HG03521 (cell line): ENCODE measurements around the gene SIX5.

Source experiments
- ATAC-seq: cut with Tn5 transposase; IDR thresholded peaks from one replicate; pipeline ENCODE4 v1.9.1; 2021; ENCODE audit warnings: mild to moderate bottlenecking, moderate library complexity; ENCODE audit not compliant: unreplicated experiment

Gene SIX5

DNA sequence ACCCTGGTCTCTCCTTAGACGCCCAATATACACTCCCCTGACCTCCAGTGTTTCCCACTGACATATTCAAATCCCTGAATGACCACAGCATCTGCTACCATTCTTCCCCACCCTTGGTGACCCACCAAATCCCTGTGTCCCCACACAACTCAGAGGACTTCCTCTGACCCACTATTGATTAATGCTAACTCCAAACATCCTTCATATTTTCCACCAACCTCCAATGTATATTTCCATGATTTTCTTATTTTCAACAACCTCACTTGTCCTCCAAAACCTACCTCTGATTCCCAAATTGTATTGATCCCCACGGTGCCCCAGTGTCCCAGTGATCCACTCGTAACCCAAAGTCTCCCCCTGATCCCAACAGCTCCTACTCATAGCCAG is 24.1 kb upstream of the SIX5 start:
- no peak for ATAC-seq

- ATAC-seq: peak; percentile 87
Measured at GRCh38 chr19:45792470-45793177, 23.6 kb upstream of the SIX5 start, which contains the start of gene DMWD. TSS of gene DMWD (minus strand) at chr19:45792845. CDS start at chr19:45792756, 89 bp downstream.

DNA sequence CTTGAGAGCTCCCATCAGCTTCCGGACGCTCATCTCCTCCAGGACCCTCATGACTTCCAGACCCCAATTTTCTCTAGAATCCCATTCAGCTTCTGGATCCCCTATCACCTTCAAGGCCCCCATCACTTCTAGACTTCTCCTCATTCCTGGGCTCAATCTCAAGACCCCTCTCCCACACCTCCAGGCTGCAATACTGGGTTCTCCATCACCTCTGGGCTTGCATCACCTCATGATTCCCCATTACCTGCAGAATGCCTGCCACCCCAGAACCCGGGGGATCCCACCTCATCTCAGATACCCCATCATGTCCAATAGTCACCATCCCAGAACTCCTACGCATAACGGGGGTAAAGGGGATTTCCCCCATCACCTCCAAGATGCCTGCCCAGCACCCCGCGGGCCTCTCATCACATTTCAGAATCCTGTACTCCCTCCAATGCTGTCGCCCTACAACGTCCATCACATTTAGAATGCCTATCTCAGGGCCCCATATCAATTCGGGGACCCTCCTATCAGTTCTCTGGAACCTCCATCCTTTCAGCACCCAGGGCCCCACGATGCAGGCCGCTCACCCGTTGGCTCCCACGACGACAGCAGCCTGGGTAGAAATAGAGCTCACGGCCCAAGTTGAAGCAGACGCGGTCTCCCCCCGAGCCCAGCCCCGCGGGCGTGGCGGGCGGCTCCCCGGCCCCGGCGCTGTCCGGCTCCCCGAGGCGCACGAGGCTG is 22.9 kb upstream of the SIX5 start:
- no peak for ATAC-seq

DNA sequence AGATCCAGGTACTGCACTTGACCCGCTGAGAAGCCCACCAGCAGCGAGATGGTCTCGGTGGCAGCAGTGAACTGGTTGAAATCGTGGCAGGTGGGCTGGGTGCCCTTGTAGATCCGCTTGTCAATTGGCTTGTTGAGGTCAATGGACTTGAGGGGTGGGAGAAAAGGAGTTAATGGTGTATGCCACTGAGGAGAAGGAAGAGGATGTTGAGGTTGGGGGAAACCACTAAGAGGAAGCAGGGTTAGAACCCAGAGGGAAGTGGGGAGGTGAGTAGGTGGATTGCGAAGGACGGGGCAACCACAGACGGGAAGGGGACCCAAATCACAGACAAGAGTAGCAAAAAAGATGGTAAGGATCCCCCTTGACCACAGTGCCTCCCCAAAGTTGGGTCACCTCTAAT is 21.9 kb upstream of the SIX5 start:
- no peak for ATAC-seq

DNA sequence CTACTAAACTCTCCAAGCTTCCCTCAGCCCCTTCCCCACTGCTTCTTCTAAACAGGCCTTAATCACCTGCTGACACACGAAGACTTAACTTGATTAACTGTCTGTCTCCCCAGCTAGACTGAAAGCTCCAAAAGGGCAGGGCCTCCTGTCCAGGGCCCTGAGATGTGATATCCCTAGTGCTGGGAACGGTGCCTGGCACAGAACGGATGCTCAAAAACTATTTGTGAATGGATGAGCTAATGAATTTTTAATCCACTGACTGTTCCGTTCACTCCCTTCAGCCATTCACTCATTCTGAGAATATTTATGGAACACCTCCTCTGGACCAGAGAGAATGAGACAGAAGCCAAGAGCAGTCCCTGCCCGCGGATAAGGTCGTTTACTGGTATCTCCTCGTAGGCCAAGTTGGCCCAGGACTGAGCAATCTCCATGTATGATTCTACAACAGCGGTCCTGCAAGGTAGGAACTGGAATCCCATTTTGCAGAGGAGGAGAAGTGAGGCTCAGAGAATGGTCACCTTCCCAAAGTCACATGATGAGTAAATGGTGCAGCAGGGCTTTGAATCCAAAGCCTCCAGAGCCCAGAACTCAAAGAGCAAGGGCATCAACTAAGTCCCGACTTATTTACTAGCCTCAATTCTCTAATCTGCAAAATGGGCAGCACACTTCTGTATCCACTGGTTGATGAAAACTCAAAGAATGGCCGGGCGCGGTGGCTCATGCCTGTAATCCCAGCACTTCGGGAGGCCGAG is 20.2 kb upstream of the SIX5 start:
- no peak for ATAC-seq

DNA sequence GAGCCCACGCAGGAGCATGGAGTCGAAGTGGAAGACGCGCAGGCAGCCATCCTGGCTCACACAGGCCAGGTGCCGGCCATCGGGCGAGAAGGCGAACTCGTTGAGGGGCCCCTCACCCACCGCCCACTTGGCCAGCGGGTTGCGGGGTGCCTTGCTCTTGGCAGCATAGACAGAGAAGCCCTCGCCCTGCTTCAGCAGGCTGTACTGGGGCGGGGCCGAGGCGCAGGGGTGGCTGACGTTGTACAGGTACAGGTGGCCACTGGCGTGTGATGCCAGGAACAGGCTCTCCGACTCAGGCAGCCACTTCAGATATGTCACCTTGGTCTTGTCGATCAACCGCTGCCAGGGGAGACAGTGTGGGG is 17.5 kb upstream of the SIX5 start:
- ATAC-seq: no peak

DNA sequence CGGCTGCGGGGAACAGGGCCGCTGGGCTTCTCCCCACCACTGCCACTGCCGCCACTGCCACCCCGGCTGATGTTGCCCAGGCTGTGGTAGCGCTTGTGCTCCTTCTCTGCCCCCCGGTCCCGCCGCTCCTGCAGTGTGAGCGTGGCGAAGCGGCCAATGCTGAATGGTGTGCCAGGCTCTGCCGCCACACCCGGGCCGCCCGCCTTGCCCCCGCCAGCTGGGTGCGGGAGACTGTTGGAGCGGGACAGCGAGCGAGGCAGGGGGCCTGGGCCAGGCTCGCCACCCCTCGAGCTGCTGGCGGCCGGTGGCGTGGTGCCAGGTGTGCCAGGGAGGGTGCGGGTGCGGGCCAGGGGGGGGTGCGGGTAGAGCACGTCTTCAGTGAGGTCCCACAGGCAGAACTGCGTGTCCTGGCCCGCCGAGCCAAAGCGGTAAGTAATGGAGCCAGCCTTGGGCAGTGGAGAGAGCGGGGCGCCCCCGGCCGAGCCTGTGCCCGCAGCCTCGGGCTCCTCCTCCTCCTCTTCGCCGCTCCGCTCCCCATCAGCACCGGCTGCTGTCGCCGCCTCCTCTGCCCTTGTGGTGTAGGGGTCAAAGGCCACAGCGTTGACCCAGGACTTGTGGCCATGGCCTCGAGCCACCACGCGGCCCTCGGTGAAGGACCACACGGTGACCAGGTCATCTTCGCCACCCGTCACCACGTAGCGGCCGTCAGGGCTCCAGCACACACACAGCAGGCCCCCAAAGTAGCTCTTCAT is 16.9 kb upstream of the SIX5 start:
- no peak for ATAC-seq

GRCh38 chr19:45785097-45785496 is 16.0 kb upstream of the SIX5 start:
- no peak for ATAC-seq

DNA sequence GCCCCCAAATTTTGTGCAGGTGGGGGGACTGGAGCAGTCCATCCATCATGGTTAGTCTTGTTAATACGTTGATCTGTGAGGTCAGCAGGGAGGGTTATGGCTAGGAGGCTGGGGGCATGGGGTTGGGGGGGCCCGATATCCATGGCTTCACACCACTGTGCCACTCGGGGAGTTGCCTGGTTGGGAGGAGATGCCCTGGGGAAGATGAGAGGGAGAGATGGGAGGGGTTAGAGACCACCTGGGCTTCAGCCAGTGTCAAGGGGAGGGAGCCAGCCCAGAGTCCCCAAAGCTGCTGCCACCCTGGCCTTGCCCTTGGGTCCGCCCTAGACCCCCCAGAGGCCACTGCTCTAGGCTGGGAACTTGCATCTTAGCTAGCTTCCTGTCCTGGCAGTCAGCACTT is 15.0 kb upstream of the SIX5 start:
- ATAC-seq: no peak

GRCh38 chr19:45782820-45783785 is 14.1 kb upstream of the SIX5 start:
- no peak for ATAC-seq

DNA sequence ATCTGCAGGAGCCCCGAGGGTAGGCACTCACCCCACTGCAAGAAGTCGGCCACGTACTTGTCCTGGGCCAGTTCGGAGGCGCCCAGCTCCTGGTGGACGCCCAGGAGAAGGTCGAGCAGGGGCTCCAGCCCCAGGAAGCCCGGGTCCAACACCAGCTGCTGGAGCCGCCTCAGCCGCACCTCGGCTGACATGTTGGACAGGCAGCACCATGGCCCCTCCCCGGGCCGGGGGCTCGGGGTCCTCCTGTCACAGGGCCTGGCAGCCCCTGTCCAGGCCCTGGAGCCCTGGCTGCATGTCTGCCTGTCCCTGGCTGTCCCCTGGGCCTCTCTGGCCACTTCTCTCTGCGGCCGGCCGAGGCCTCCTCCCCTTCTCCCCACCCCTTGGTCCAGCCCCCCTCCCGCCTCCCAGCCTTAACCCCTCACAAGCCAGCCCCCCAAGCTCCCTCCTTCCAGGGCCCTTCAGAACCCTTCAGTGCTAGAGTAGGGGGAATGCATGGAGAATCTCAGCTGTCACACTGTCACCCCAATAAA is 13.2 kb upstream of the SIX5 start, which contains the start of gene DMPK:
Gene DMPK, minus strand, starts transcription at position 329 of the 530 bp plus-strand sequence. Its CDS starts 138 bp downstream, at position 191.
- ATAC-seq: no peak

DNA sequence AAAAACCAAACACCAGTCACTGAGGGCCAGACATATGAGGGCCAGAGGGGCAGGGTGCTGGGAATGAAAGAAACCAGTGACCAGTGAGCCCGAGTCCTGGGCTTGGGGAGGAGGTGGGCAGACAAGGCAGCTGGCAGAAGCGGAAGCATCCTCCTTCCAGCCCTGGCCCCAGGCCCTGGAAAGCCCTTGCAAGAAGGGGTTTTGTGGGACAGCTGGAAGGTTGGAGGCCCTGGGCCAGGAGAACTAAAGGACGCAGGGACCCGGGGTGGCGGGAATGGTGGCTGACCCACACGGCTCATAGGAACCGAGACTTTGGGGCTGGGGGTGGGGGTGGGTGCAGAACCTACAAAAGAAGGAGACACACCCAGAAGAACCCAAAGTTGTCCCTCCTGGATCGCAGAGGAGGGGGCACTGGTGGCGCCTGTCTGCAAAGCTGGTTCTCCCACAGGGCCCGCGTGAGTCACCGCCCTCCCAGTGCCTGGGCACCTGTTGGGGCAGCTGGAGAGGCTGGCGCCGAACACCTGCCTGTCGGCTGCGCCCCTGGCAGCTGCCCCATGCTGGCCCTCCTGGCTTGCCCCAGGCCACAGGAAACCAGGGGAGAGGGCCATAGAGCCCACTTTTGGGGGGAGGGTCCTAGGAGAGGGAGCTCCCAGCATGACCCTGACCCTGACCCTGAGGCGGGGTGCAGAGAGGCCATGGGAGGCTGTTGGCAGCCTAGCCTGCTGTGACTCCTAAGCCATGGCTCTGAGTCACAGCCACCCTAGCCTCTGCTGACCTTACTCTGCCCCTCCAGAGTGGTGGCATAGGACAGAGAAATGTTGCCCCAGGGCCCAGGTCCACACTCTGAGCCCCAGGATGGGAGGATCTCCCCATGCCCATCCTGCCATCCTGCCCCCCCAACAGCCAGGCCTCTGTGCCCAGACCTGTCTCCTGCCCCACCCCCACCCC is 12.4 kb upstream of the SIX5 start:
- no peak for ATAC-seq

DNA sequence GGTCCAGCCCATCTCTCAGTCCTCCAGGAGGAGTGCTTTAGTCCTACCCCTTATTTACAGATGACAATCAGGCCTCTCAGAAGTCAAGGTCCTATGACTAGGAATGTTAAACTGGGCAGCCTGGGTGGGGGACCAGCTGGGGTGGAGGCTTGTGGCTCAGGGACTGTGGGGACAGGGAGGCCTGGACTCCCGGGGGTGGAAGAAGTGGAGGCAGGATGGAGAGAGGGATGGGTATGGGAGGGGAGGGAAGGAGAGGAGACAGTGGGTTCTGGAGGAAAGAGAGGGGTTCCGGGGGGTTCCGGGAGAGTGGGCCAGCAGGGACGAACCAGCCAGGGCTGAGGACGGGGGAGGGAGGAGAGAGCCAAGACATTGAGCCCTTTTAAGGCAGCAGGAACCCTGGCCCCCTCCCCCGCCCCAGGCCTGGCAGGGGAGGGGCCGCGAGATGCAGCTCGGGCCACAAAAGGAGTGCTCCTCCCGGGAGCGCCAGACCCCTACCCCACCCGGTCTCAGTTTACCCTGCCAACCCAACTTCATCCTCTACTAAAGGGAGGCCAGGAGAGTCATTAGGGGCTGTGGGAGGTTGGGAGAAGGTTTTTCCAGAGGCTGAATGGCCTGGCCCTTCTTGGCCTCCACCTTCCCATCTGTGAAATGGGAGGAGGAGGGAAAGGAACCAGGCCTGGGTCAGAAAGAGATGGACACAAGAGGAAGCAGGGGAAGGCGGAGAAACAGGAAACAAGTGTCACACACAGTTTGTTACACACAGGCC is 11.6 kb upstream of the SIX5 start:
- ATAC-seq: no peak

DNA sequence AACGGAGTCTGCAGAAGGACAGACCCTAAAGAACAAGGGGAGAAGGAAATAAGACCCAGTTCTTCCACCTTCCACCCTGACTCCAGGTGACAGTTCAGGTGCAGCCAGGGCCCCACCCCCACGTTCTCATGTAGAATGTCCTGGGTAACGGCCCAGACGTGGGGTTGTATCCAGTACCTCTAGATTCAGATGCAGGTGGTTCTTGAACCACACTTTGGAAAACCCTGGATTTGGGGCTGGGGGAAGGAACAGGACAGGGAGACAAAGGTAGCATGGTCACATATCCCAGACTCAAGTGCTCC is 11.0 kb upstream of the SIX5 start:
- no peak for ATAC-seq

GRCh38 chr19:45779231-45780145 is 10.4 kb upstream of the SIX5 start:
- ATAC-seq: peak; percentile 70

GRCh38 chr19:45778010-45778661 is 9.1 kb upstream of the SIX5 start:
- ATAC-seq: no peak
